Activated T-cell treated with anti-CD3 and anti-CD28 coated beads, Interleukin-2, amount 50 U/mL, for 72 hours (primary cell): Measurements from ENCODE around the gene ATP8A1. TPM values are rescaled to one million over a fixed set of nuclear protein-coding genes. Genes with fewer than 3 reads are reported as not detected.
A peak's percentile ranks its signal among the peaks of the same experiment; 100 is the strongest.
"Not testable (repeated sequence)": the region's sequence is repeated elsewhere in the genome, so short reads cannot be mapped to it uniquely, and the experiment has no call there.

Experiments used
- ATAC-seq, 2 donors: fragments of 150-1000 bp; cut with Tn5 transposase; replicated peaks in 1 of 2; 2 replicates each; pipeline ENCODE4 v1.10.0; 2021; ENCODE audit warnings: moderate library complexity in 2 of 2, mild to moderate bottlenecking in 1 of 2
- DNase-seq, 2 donors: peaks; one replicate each; pipeline ENCODE4 v3.0.0; 2021 to 2022; ENCODE audit warnings: mixed read lengths in 1 of 2
- H3K27ac Mint-ChIP-seq: one replicate; pipeline ENCODE4 v1.8.0; 2022; ENCODE audit warnings: mild to moderate bottlenecking, moderate library complexity, mixed read lengths
- H3K27me3 Mint-ChIP-seq: one replicate; pipeline ENCODE4 v1.8.0; 2022; ENCODE audit warnings: low read depth, mixed read lengths
- H3K36me3 Mint-ChIP-seq, 2 donors: one replicate each; pipeline ENCODE4 v1.8.0; 2022; ENCODE audit warnings: mixed read lengths in 2 of 2, mild to moderate bottlenecking in 1 of 2; ENCODE audit not compliant: insufficient read depth in 2 of 2
- H3K4me1 Mint-ChIP-seq: one replicate; pipeline ENCODE4 v1.8.0; 2022; ENCODE audit warnings: low read depth, mixed read lengths
- H3K4me3 Mint-ChIP-seq, 2 donors: one replicate each; pipeline ENCODE4 v1.8.0; 2022; ENCODE audit warnings: mild to moderate bottlenecking in 2 of 2, mixed read lengths in 2 of 2, moderate library complexity in 2 of 2
- H3K9me3 Mint-ChIP-seq, 2 donors: one replicate each; pipeline ENCODE4 v1.8.0; 2022; ENCODE audit warnings: mixed read lengths in 2 of 2
- total RNA-seq, 2 donors: library from RNA; stranded (reverse); gene quantifications; one replicate each; pipeline ENCODE4 v1.2.3, GENCODE V29; 2022

Gene ATP8A1
- total RNA-seq, 2 donors from 2014 or later, result 51.7 to 55.9 TPM

- no peak for DNase-seq
- Mint-ChIP-seq H3K27ac (peak overlapping the region; percentile 98), H3K36me3 (peaks cover 10 to 11% of the 10 kb centered on the region in 2 donors), H3K27me3 (no peaks in the 10 kb centered on the region), H3K4me3 (peak overlapping the region; percentile 90 to 93), H3K9me3 (peaks cover 2% of the 10 kb centered on the region in 2 donors), H3K4me1 (peaks cover 42% of the 10 kb centered on the region)
- ATAC-seq, result no peak
Observed at GRCh38 chr4:42658261-42658660, 1.4 kb upstream of the ATP8A1 start.

- Mint-ChIP-seq H3K27me3 (no peaks in the 10 kb centered on the region), H3K4me3 (peak overlapping the region; percentile 89 to 93), H3K27ac (peak overlapping the region; percentile 92), H3K9me3 (peaks cover 6 to 9% of the 10 kb centered on the region in 2 donors), H3K4me1 (peaks cover 57% of the 10 kb centered on the region), H3K36me3 (peaks cover 21 to 24% of the 10 kb centered on the region in 2 donors)
- ATAC-seq, result no peak
- DNase-seq, result no peak
Observed at GRCh38 chr4:42656679-42656943, 294 bp downstream of the ATP8A1 start.

GRCh38 chr4:42655921-42656678 lies 805 bp downstream of the ATP8A1 start:
- Mint-ChIP-seq H3K4me1 (peaks cover 63% of the 10 kb centered on the region), H3K4me3 (peak overlapping the region; percentile 89 to 93), H3K36me3 (peaks cover 23 to 29% of the 10 kb centered on the region in 2 donors), H3K9me3 (peaks cover 6 to 9% of the 10 kb centered on the region in 2 donors), H3K27ac (peak overlapping the region; percentile 92), H3K27me3 (no peaks in the 10 kb centered on the region)
- ATAC-seq (peak; percentile 7 to 14), DNase-seq (peak; percentile 45 to 46)

- H3K4me3 Mint-ChIP-seq, result peak overlapping the region; percentile 89 to 93
- peaks cover 70% of the 10 kb centered on the region for H3K4me1 Mint-ChIP-seq
- peaks cover 28 to 35% of the 10 kb centered on the region in 2 donors for H3K36me3 Mint-ChIP-seq
- no peak for ATAC-seq
- no peaks in the 10 kb centered on the region for H3K27me3 Mint-ChIP-seq
- no peak for DNase-seq
- H3K27ac Mint-ChIP-seq, result peak overlapping the region; percentile 92
- peaks cover 6 to 11% of the 10 kb centered on the region in 2 donors for H3K9me3 Mint-ChIP-seq
Observed at GRCh38 chr4:42655269-42655637, 1.7 kb downstream of the ATP8A1 start.

- peak; percentile 26 to 46 for ATAC-seq
- Mint-ChIP-seq H3K4me1 (peaks cover 75% of the 10 kb centered on the region), H3K27ac (peak overlapping the region; percentile 92), H3K36me3 (peaks cover 28 to 35% of the 10 kb centered on the region in 2 donors), H3K9me3 (peaks cover 6 to 11% of the 10 kb centered on the region in 2 donors), H3K4me3 (peak overlapping the region; percentile 89 to 93), H3K27me3 (no peaks in the 10 kb centered on the region)
- DNase-seq, result peak; percentile 41 to 44
Observed at GRCh38 chr4:42654631-42655268, 2.2 kb downstream of the ATP8A1 start.

- H3K27me3 Mint-ChIP-seq, result no peaks in the 10 kb centered on the region
- H3K27ac Mint-ChIP-seq, result peak overlapping the region; percentile 92
- peaks cover 80% of the 10 kb centered on the region for H3K4me1 Mint-ChIP-seq
- DNase-seq, result no peak
- peaks cover 28 to 35% of the 10 kb centered on the region in 2 donors for H3K36me3 Mint-ChIP-seq
- H3K4me3 Mint-ChIP-seq, result peak overlapping the region; percentile 89 to 93
- peaks cover 6 to 11% of the 10 kb centered on the region in 2 donors for H3K9me3 Mint-ChIP-seq
- ATAC-seq, result no peak
Observed at GRCh38 chr4:42653626-42654560, 3.0 kb downstream of the ATP8A1 start.

- not testable (repeated sequence) for ATAC-seq, DNase-seq, H3K4me3 Mint-ChIP-seq, H3K27me3 Mint-ChIP-seq, H3K27ac Mint-ChIP-seq
- peaks cover 28 to 35% of the 10 kb centered on the region in 2 donors for H3K36me3 Mint-ChIP-seq
- H3K4me1 Mint-ChIP-seq, result peaks cover 77% of the 10 kb centered on the region
- H3K9me3 Mint-ChIP-seq, result peaks cover 6 to 11% of the 10 kb centered on the region in 2 donors
Observed at GRCh38 chr4:42652529-42653231, 4.2 kb downstream of the ATP8A1 start.

- Mint-ChIP-seq H3K4me1 (peaks cover 80% of the 10 kb centered on the region), H3K27ac (no peak overlapping the region), H3K4me3 (no peak overlapping the region), H3K36me3 (peaks cover 24 to 33% of the 10 kb centered on the region in 2 donors), H3K9me3 (peaks cover 6 to 11% of the 10 kb centered on the region in 2 donors), H3K27me3 (no peaks in the 10 kb centered on the region)
- ATAC-seq (no peak), DNase-seq (no peak)
Observed at GRCh38 chr4:42649870-42650269, 7.0 kb downstream of the ATP8A1 start.

- peaks cover 9 to 14% of the 10 kb centered on the region in 2 donors for H3K36me3 Mint-ChIP-seq
- no peaks in the 10 kb centered on the region for H3K27me3 Mint-ChIP-seq
- peaks cover 78% of the 10 kb centered on the region for H3K4me1 Mint-ChIP-seq
- DNase-seq (no peak), ATAC-seq (no peak)
- peaks cover 0 to 3% of the 10 kb centered on the region in 2 donors for H3K9me3 Mint-ChIP-seq
- H3K4me3 Mint-ChIP-seq, result no peak overlapping the region
- H3K27ac Mint-ChIP-seq, result no peak overlapping the region
Observed at GRCh38 chr4:42646999-42647541, 9.8 kb downstream of the ATP8A1 start.

- H3K9me3 Mint-ChIP-seq, result peaks cover 0 to 2% of the 10 kb centered on the region in 2 donors
- peaks cover 5 to 7% of the 10 kb centered on the region in 2 donors for H3K36me3 Mint-ChIP-seq
- DNase-seq (no peak), ATAC-seq (peak in 1 of 2 donors; percentile 42)
- no peaks in the 10 kb centered on the region for H3K27me3 Mint-ChIP-seq
- H3K4me3 Mint-ChIP-seq, result peak overlapping the region in 1 of 2 donors; percentile 65
- H3K27ac Mint-ChIP-seq, result no peak overlapping the region
- peaks cover 78% of the 10 kb centered on the region for H3K4me1 Mint-ChIP-seq
Observed at GRCh38 chr4:42646013-42646784, 10.7 kb downstream of the ATP8A1 start.

- no peak for DNase-seq
- no peak for ATAC-seq
- no peaks in the 10 kb centered on the region for H3K27me3 Mint-ChIP-seq
- no peaks in the 10 kb centered on the region for H3K36me3 Mint-ChIP-seq
- H3K4me3 Mint-ChIP-seq, result no peak overlapping the region
- H3K4me1 Mint-ChIP-seq, result peaks cover 78% of the 10 kb centered on the region
- H3K27ac Mint-ChIP-seq, result no peak overlapping the region
- H3K9me3 Mint-ChIP-seq, result no peaks in the 10 kb centered on the region
Observed at GRCh38 chr4:42644897-42645296, 12.0 kb downstream of the ATP8A1 start.
